Measurements from ENCODE around the gene ADAP1. TPM values are rescaled to one million over a fixed set of nuclear protein-coding genes. Genes with fewer than 3 reads are reported as not detected.

The ADAP1 gene
- total RNA-seq, 1 experiment from 2014 or later = 6.2 TPM

GRCh38 chr7:893686-894085 is 60.8 kb downstream of the ADAP1 start:
- no peak overlapping the region for H3K4me3 Mint-ChIP-seq
- H3K9me3 ChIP-seq (ENCODE audit: control insufficient read depth, low read depth, low read length) = no peaks in the 10 kb centered on the region
- H3K23ac ChIP-seq (ENCODE audit: insufficient read length, low read depth, low read length) = no peak overlapping the region
- no peaks in the 10 kb centered on the region for H3K27me3 ChIP-seq (ENCODE audit: insufficient read depth, low read length)
- H3K27me3 Mint-ChIP-seq (ENCODE audit: low read depth) = peaks cover 1% of the 10 kb centered on the region; the same call in 1 of the 2 replicates
- no peak overlapping the region for H2BK5ac ChIP-seq (ENCODE audit: insufficient read length, low read length)
- no peak overlapping the region for H2AK5ac ChIP-seq (ENCODE audit: insufficient read length, low read length)
- peaks cover 3% of the 10 kb centered on the region for H4K20me1 ChIP-seq (ENCODE audit: control insufficient read depth, insufficient read depth, insufficient read length)
- H3K27ac ChIP-seq (ENCODE audit: insufficient read length, low read depth, low read length) = no peak overlapping the region
- H2AFZ ChIP-seq (ENCODE audit: low read length) = no peak overlapping the region
- no peaks in the 10 kb centered on the region for H3K79me1 ChIP-seq (ENCODE audit: insufficient read depth, low read depth, low read length, poor library complexity, severe bottlenecking)
- H4K8ac ChIP-seq (replicated peaks; ENCODE audit: insufficient read length, low read depth, low read length) = no peak overlapping the region
- H2BK12ac ChIP-seq (ENCODE audit: insufficient read length, low read depth, low read length) = no peak overlapping the region
- H3K79me2 ChIP-seq (ENCODE audit: insufficient read depth, low read length) = no peaks in the 10 kb centered on the region; the same call in 1 of the 2 replicates
- H2BK15ac ChIP-seq (ENCODE audit: low read depth, low read length) = no peak overlapping the region; the same call in 1 of the 2 replicates
- H3K14ac ChIP-seq (ENCODE audit: insufficient read depth, low read length) = no peak overlapping the region
- H2BK120ac ChIP-seq (ENCODE audit: low read depth, low read length, poor library complexity, severe bottlenecking) = no peak overlapping the region
- WGBS (ENCODE audit: extremely low coverage, insufficient read length, low lambda C conversion rate) = no CpG with 5 or more reads among the region's 19 CpGs
- H3K4me1 ChIP-seq (ENCODE audit: insufficient read depth, low read length) = no peaks in the 10 kb centered on the region
- no peak overlapping the region for H3K18ac ChIP-seq (ENCODE audit: insufficient read length, low read depth, low read length)
- H4K5ac ChIP-seq (ENCODE audit: insufficient read length, low read depth, low read length) = no peak overlapping the region
- peaks cover 34 to 67% (median 63%) of the 10 kb centered on the region in 3 experiments for H3K36me3 Mint-ChIP-seq (ENCODE audit: insufficient read depth in 1 of 3, low read depth in 3 of 3)
- DNase-seq = no peak
- H3K4me1 Mint-ChIP-seq = peaks cover 0 to 2% of the 10 kb centered on the region in 2 experiments; a peak in 1 of 4 replicates
- no peaks in the 10 kb centered on the region for H3K9me3 Mint-ChIP-seq
- no peak overlapping the region for H3K9ac ChIP-seq (ENCODE audit: extremely low read depth, insufficient read length, low read length)
- H3K23me2 ChIP-seq (ENCODE audit: insufficient read length, low read depth, low read length, poor library complexity, severe bottlenecking) = no peaks in the 10 kb centered on the region
- no peak overlapping the region for H3T11ph ChIP-seq (ENCODE audit: low read length)
- H3K4me2 ChIP-seq (ENCODE audit: insufficient read depth, insufficient read length, low read length) = no peak overlapping the region
- H3K27ac Mint-ChIP-seq = no peak overlapping the region; a peak in 1 of 7 replicates
- no peak for TF ChIP-seq CTCF (conservative IDR thresholded peaks at IDR 0.05)
- H4K91ac ChIP-seq (ENCODE audit: insufficient read length, low read depth, low read length) = no peak overlapping the region
- no peak overlapping the region for H3K4ac ChIP-seq (ENCODE audit: low read depth, low read length)
- no peak overlapping the region for H2BK20ac ChIP-seq (ENCODE audit: low read depth, low read length, poor library complexity, severe bottlenecking)
- H3K56ac ChIP-seq (ENCODE audit: insufficient read length, low read depth, low read length) = no peak overlapping the region

Measured in H9 (cell line).